HCT116 (cell line): ENCODE results near the gene AFAP1L2. TPM values are rescaled to one million over a fixed set of nuclear protein-coding genes. Genes with fewer than 3 reads are reported as not detected.

ENCODE experiments used
- ATAC-seq: fragments of 200-7000 bp; cut with Tn5 transposase; 2 replicates; pipeline ENCODE4 v1.9.1; 2020; ENCODE audit warnings: mild to moderate bottlenecking, moderate library complexity
- BruUV-seq: library from RNA; stranded (reverse); fragments of 400-500 nt; replicated peaks from 2 replicates; lab custom pipeline; 2021; lab: Mats Ljungman, UMichigan
- CTCF ChIA-PET: fragments of 300-600 bp; sonication (Branson Sonifier 250); formaldehyde crosslinking; loops from one replicate; lab custom pipeline; 2021; ENCODE audit warnings: antibody characterized with exemption; lab: Charles Lee
- POLR2A ChIA-PET: fragments of 300-600, 350-600 bp; sonication (Branson Sonifier 250); formaldehyde crosslinking; loops from one replicate; lab custom pipeline; 2021; ENCODE audit warnings: antibody characterized with exemption; lab: Charles Lee
- RAD21 ChIA-PET, 2 experiments: fragments of 300-600 bp; sonication (Branson Sonifier 250); formaldehyde crosslinking; loops; one replicate each; lab custom pipeline; 2023; ENCODE audit warnings: low total read pairs in 2 of 2; ENCODE audit not compliant: uncharacterized antibody in 2 of 2, unreplicated experiment in 2 of 2, low non-redundant PET in 1 of 2; lab: Charles Lee
- DNase-seq: peaks from one replicate; pipeline ENCODE4 v3.0.0-alpha.2; 2010; ENCODE audit warnings: low read depth, low spot score
- H2AFZ ChIP-seq: fragments of 200-600 bp; shearing (Covaris generic), sonication (generic); 2 replicates; pipeline ENCODE4 v1.6.1; 2017; ENCODE audit warnings: low read depth, mixed run types, mixed read lengths, antibody characterized with exemption, low read length; ENCODE audit not compliant: poor library complexity, severe bottlenecking
- H3K27ac ChIP-seq: 2 replicates; pipeline ENCODE4 v1.5.1; 2012; ENCODE audit warnings: low read depth, low read length
- H3K27me3 ChIP-seq: fragments of 200-600 bp; sonication (generic); 2 replicates; pipeline ENCODE4 v1.6.1; 2016; ENCODE audit warnings: mixed run types, low read length, mixed read lengths; ENCODE audit not compliant: insufficient read depth
- H3K36me3 ChIP-seq, 2 experiments: fragments of 200-500 bp in 1 of 2; fragments of 200-600 bp in 1 of 2; sonication (Bioruptor generic) in 1 of 2; sonication (generic) in 1 of 2; 2 replicates each; pipeline versions ENCODE4 v1.5.1 to v1.6.1; 2014 to 2016; ENCODE audit warnings: low read length in 2 of 2, inconsistent platforms in 1 of 2, mixed read lengths in 1 of 2, mixed run types in 1 of 2; ENCODE audit not compliant: insufficient read depth in 2 of 2, control insufficient read depth in 1 of 2
- H3K4me1 ChIP-seq, 2 experiments: fragments of 200-600 bp in 1 of 2; sonication (generic) in 1 of 2; 2 replicates each; pipeline versions ENCODE4 v1.5.1 to v1.6.1; 2012 to 2017; ENCODE audit warnings: low read length in 2 of 2, inconsistent platforms in 1 of 2, mild to moderate bottlenecking in 1 of 2, mixed read lengths in 1 of 2, mixed run types in 1 of 2, moderate library complexity in 1 of 2; ENCODE audit not compliant: insufficient read depth in 2 of 2, control insufficient read depth in 1 of 2
- H3K4me2 ChIP-seq: fragments of 200-600 bp; sonication (generic); 2 replicates; pipeline ENCODE4 v1.6.1; 2017; ENCODE audit warnings: mixed run types, low read length, mixed read lengths
- H3K4me3 ChIP-seq, 2 experiments: fragments of 200-600 bp in 1 of 2; sonication (generic) in 1 of 2; replicated peaks in 1 of 2; 2 replicates each; pipeline ENCODE4 v1.5.1; 2011 to 2016; ENCODE audit warnings: low read length in 2 of 2, control low read depth in 1 of 2, low read depth in 1 of 2, mild to moderate bottlenecking in 1 of 2, mixed read lengths in 1 of 2, mixed run types in 1 of 2
- H3K79me2 ChIP-seq: fragments of 200-600 bp; sonication (generic); 2 replicates; pipeline ENCODE4 v1.6.1; 2017; ENCODE audit warnings: mild to moderate bottlenecking, mixed run types, low read length, moderate library complexity, mixed read lengths; ENCODE audit not compliant: insufficient read depth
- H3K9ac ChIP-seq: fragments of 200-600 bp; sonication (generic); 2 replicates; pipeline ENCODE4 v1.6.1; 2016; ENCODE audit warnings: low read length, mixed read lengths
- H3K9me2 ChIP-seq: fragments of 200-600 bp; sonication (generic), shearing (Covaris generic); 2 replicates; pipeline ENCODE4 v1.6.1; 2017; ENCODE audit warnings: mixed run types, mild to moderate bottlenecking, moderate library complexity; ENCODE audit not compliant: insufficient read depth
- H3K9me3 ChIP-seq, 2 experiments: fragments of 200-500 bp in 1 of 2; fragments of 200-600 bp in 1 of 2; sonication (Bioruptor generic) in 1 of 2; sonication (generic) in 1 of 2; 2 replicates each; pipeline ENCODE4 v1.6.1; 2014 to 2017; ENCODE audit warnings: low read length in 2 of 2, mixed read lengths in 2 of 2, inconsistent platforms in 1 of 2, low read depth in 1 of 2, mild to moderate bottlenecking in 1 of 2, mixed run types in 1 of 2, moderate library complexity in 1 of 2; ENCODE audit not compliant: control insufficient read depth in 1 of 2, insufficient read depth in 1 of 2
- H4K20me1 ChIP-seq: fragments of 200-600 bp; sonication (generic), shearing (Covaris generic); 2 replicates; pipeline ENCODE4 v1.6.1; 2017; ENCODE audit warnings: mixed run types, mild to moderate bottlenecking, moderate library complexity; ENCODE audit not compliant: insufficient read depth
- EZH2 ChIP-seq: fragments of 200-600 bp; sonication (generic); IDR thresholded peaks from 2 replicates; pipeline ENCODE4 v1.6.1; 2017; ENCODE audit warnings: antibody characterized with exemption, mixed run types
- FOSL1 ChIP-seq: IDR thresholded peaks from 2 replicates; pipeline ENCODE4 v1.6.1; 2012; ENCODE audit warnings: low read depth
- POLR2A ChIP-seq: IDR thresholded peaks from 2 replicates; pipeline ENCODE4 v1.7.0; 2011; ENCODE audit warnings: borderline replicate concordance; ENCODE audit not compliant: insufficient read depth, insufficient read length; ENCODE audit errors: extremely low read depth
- RAD21 ChIP-seq: IDR thresholded peaks from 2 replicates; pipeline ENCODE4 v1.6.1; 2012; ENCODE audit warnings: low read depth, mild to moderate bottlenecking
- SRF ChIP-seq: IDR thresholded peaks from 2 replicates; pipeline ENCODE4 v1.6.1; 2012; ENCODE audit warnings: low read depth
- TCF7L2 ChIP-seq: IDR thresholded peaks from 2 replicates; pipeline ENCODE4 v1.7.0; 2011; ENCODE audit warnings: borderline replicate concordance, inconsistent platforms; ENCODE audit not compliant: insufficient read depth, insufficient read length; ENCODE audit errors: extremely low read depth
- ZNF274 ChIP-seq: fragments of 200-500 bp; sonication (Bioruptor generic); IDR thresholded peaks from 2 replicates; pipeline ENCODE4 v1.6.1; 2014; ENCODE audit warnings: mild to moderate bottlenecking, low read depth, low read length, inconsistent platforms
- intact Hi-C: fragments of 100-400 bp; cut with micrococcal nuclease; formaldehyde crosslinking; loops from 2 replicates; pipeline ENCODE4 v1.10.0; 2022
- total RNA-seq: library from RNA; stranded (reverse); gene quantifications from one replicate; pipeline ENCODE4 v1.2.1, GENCODE V29; 2021; ENCODE audit not compliant: unreplicated experiment
- TF ChIP-seq, protein P1 (sequence below): IDR thresholded peaks from 2 replicates; pipeline ENCODE4 v1.6.1; 2012; ENCODE audit warnings: low read depth
- TF ChIP-seq, protein P2 (sequence below): IDR thresholded peaks from 2 replicates; pipeline ENCODE4 v1.6.1; 2012
- TF ChIP-seq, protein P3 (sequence below), 3 experiments: fragments of 200-600 bp in 1 of 3; sonication (generic) in 1 of 3; IDR thresholded peaks in 2 of 3; conservative IDR thresholded peaks in 1 of 3; 2 replicates each; pipeline ENCODE4 v1.5.1; 2012 to 2017; ENCODE audit warnings: low read depth in 2 of 3, low read length in 2 of 3, antibody characterized with exemption in 1 of 3, borderline replicate concordance in 1 of 3, control low read depth in 1 of 3, mild to moderate bottlenecking in 1 of 3, mixed read lengths in 1 of 3, mixed run types in 1 of 3, moderate library complexity in 1 of 3; ENCODE audit not compliant: insufficient read depth in 1 of 3

The AFAP1L2 gene
- total RNA-seq, 1 experiment from 2014 or later, result 0.93 TPM

DNA sequence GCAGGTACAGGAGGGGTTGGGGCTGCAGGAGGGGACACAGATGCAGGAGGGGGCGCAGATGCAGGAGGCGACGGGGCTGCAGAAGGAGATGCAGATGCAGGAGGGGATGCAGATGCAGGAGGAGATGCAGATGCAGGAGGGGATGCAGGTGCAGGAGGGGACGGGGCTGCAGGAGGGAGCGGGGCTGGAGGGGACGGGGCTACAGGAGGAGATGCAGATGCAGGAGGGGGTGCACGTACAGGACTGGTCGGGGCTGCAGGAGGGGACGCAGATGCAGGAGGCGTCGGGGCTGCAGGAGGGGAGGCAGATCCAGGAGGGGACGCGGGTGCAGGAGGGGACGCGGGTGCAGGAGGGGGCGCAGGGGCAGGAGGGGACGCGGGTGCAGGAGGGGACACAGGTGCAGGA is 98.8 kb downstream of the AFAP1L2 start (continued):
- TF ChIP-seq ZNF274 (no peak), EZH2 (no peak), FOSL1 (no peak), TCF7L2 (no peak), POLR2A (no peak)
- TF ChIP-seq, protein P1, sequence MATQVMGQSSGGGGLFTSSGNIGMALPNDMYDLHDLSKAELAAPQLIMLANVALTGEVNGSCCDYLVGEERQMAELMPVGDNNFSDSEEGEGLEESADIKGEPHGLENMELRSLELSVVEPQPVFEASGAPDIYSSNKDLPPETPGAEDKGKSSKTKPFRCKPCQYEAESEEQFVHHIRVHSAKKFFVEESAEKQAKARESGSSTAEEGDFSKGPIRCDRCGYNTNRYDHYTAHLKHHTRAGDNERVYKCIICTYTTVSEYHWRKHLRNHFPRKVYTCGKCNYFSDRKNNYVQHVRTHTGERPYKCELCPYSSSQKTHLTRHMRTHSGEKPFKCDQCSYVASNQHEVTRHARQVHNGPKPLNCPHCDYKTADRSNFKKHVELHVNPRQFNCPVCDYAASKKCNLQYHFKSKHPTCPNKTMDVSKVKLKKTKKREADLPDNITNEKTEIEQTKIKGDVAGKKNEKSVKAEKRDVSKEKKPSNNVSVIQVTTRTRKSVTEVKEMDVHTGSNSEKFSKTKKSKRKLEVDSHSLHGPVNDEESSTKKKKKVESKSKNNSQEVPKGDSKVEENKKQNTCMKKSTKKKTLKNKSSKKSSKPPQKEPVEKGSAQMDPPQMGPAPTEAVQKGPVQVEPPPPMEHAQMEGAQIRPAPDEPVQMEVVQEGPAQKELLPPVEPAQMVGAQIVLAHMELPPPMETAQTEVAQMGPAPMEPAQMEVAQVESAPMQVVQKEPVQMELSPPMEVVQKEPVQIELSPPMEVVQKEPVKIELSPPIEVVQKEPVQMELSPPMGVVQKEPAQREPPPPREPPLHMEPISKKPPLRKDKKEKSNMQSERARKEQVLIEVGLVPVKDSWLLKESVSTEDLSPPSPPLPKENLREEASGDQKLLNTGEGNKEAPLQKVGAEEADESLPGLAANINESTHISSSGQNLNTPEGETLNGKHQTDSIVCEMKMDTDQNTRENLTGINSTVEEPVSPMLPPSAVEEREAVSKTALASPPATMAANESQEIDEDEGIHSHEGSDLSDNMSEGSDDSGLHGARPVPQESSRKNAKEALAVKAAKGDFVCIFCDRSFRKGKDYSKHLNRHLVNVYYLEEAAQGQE, result no peak
- TF ChIP-seq, protein P2, sequence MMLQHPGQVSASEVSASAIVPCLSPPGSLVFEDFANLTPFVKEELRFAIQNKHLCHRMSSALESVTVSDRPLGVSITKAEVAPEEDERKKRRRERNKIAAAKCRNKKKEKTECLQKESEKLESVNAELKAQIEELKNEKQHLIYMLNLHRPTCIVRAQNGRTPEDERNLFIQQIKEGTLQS, result no peak

DNA sequence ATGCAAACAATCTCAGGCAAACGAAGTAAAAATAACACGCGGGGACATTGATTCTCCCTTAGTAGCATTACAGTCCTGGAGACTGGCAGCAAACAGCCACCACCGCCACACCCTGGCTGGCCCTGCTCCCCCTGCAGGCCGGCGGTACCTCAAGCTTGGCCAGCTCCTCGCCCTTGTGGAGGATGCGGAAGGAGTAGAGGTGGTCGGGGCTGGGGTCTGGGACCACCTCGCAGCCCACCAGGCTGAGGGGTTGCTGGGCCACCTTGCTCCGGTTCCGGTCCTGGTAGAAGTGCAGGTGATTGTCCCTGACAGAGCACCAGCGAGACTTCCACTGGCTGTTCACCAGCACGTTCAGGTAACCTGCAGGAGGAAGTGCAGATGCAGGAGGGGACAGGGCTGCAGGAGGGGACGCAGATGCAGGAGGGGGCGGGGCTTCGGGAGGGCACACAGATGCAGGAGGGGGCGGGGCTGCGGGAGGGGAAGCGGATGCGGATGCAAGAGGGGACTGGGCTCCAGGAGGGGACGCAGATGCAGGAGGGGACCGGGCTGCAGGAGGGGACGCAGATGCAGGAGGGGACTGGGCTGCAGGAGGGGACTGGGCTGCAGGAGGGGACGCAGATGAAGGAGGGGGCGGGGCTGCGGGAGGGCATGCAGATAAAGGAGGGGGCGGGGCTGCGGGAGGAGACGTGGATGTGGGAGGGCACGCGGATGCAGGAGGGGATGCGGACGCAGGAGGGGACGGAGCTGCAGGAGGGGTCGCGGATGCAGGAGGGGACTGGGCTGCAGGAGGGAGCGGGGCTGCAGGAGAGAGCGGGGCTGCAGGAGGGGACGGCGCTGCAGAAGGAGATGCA is 99.5 kb downstream of the AFAP1L2 start:
- TF ChIP-seq SRF (no peak), RAD21 (0 out of 2 replicates have a peak, but pooled peaks have one; percentile 20)
- TF ChIP-seq, protein P3, sequence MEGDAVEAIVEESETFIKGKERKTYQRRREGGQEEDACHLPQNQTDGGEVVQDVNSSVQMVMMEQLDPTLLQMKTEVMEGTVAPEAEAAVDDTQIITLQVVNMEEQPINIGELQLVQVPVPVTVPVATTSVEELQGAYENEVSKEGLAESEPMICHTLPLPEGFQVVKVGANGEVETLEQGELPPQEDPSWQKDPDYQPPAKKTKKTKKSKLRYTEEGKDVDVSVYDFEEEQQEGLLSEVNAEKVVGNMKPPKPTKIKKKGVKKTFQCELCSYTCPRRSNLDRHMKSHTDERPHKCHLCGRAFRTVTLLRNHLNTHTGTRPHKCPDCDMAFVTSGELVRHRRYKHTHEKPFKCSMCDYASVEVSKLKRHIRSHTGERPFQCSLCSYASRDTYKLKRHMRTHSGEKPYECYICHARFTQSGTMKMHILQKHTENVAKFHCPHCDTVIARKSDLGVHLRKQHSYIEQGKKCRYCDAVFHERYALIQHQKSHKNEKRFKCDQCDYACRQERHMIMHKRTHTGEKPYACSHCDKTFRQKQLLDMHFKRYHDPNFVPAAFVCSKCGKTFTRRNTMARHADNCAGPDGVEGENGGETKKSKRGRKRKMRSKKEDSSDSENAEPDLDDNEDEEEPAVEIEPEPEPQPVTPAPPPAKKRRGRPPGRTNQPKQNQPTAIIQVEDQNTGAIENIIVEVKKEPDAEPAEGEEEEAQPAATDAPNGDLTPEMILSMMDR (IDR thresholded peaks at IDR 0.05 in 2 of 3, conservative IDR thresholded peaks at IDR 0.05 in 1 of 3; ENCODE audit: borderline replicate concordance in 1 of 3, insufficient read depth in 1 of 3, low read depth in 2 of 3, low read length in 2 of 3), result peak; percentile 14 to 90 (median 73); a peak in 5 of 6 replicates
- Histone ChIP-seq H3K36me3 (no peaks in the 10 kb centered on the region), H3K9me2 (no peaks in the 10 kb centered on the region), H2AFZ (peak overlapping the region; percentile 99), H4K20me1 (no peaks in the 10 kb centered on the region), H3K4me2 (peak overlapping the region; percentile 81), H3K27ac (no peak overlapping the region), H3K79me2 (no peaks in the 10 kb centered on the region), H3K4me1 (peaks cover 6 to 19% of the 10 kb centered on the region in 2 experiments), H3K27me3 (peaks cover 33% of the 10 kb centered on the region; the same call in 1 of the 2 replicates), H3K9ac (no peak overlapping the region), H3K9me3 (no peaks in the 10 kb centered on the region), H3K4me3 (peak overlapping the region; percentile 24 to 41)
- RAD21 ChIA-PET, result interaction anchor here (0.6 to 2.7 kb wide), 15 partner anchors 74 to 825 kb away, joined by 3 to 24 read pairs (median 4); no protein-coding TSS in a partner anchor
- DNase-seq (no peak), ATAC-seq (peak; percentile 81)
- no TSS peak for BruUV-seq
- CTCF ChIA-PET, result interaction anchor here (0.7 to 2.8 kb wide), 52 partner anchors 11 to 825 kb away, joined by 3 to 95 read pairs (median 6); partner anchors contain the start of gene FHIP2A
- intact Hi-C loops, result loop anchor here (1.0 to 5.0 kb wide), 7 partner anchors 16 to 825 kb away; no protein-coding TSS in a partner anchor
- POLR2A ChIA-PET, result no interaction called here
